ENCODE measurements around the gene SLC26A1.

The SLC26A1 gene

GRCh38 chr4:964346-965025 is 28.7 kb downstream of the SLC26A1 start:
- no peak for DNase-seq

- no peak for DNase-seq
Measured at GRCh38 chr4:963276-964225, 29.7 kb downstream of the SLC26A1 start.

- DNase-seq, result no peak
Measured at GRCh38 chr4:962231-963208, 30.7 kb downstream of the SLC26A1 start.

GRCh38 chr4:961351-962230 is 31.6 kb downstream of the SLC26A1 start:
- DNase-seq, result no peak

GRCh38 chr4:960636-961350 is 32.4 kb downstream of the SLC26A1 start:
- no peak for DNase-seq

GRCh38 chr4:960140-960635 is 33.0 kb downstream of the SLC26A1 start:
- DNase-seq, result no peak

- DNase-seq, result no peak
Measured at GRCh38 chr4:959338-960139, 33.7 kb downstream of the SLC26A1 start.

GRCh38 chr4:958696-959337 is 34.4 kb downstream of the SLC26A1 start:
- no peak for DNase-seq

GRCh38 chr4:958314-958665 is 34.9 kb downstream of the SLC26A1 start:
- DNase-seq, result no peak

- DNase-seq, result no peak
Measured at GRCh38 chr4:957581-958313, 35.5 kb downstream of the SLC26A1 start.

- DNase-seq, result no peak
Measured at GRCh38 chr4:957231-957580, 36.0 kb downstream of the SLC26A1 start.

GRCh38 chr4:956531-957230 is 36.5 kb downstream of the SLC26A1 start:
- no peak for DNase-seq

GRCh38 chr4:955931-956381 is 37.2 kb downstream of the SLC26A1 start:
- no peak for DNase-seq

- no peak for DNase-seq
Measured at GRCh38 chr4:955161-955921, 37.9 kb downstream of the SLC26A1 start.

- DNase-seq, result no peak
Measured at GRCh38 chr4:954211-955020, 38.8 kb downstream of the SLC26A1 start.

GRCh38 chr4:953574-953915 is 39.7 kb downstream of the SLC26A1 start:
- DNase-seq, result no peak

Measured in NCI-H345 (cell line).